NCI-H345 treated with DMSO at 0.1 percent for 48 hours (cell line): ENCODE results near the gene LRBA.

Experiments
- DNase-seq: peaks from one replicate; lab custom pipeline; 2025; ENCODE audit not compliant: unreplicated experiment; lab: John Stamatoyannopoulos, UW

Gene LRBA

GRCh38 chr4:150302553-150302952 lies 712.5 kb downstream of the LRBA start:
- DNase-seq = no peak

GRCh38 chr4:150299816-150300215 lies 715.3 kb downstream of the LRBA start:
- no peak for DNase-seq

- no peak for DNase-seq
These were observed 717.1 kb downstream of the LRBA start for GRCh38 chr4:150297861-150298474.

- no peak for DNase-seq
These were observed 725.2 kb downstream of the LRBA start for GRCh38 chr4:150289881-150290280.

GRCh38 chr4:150289198-150289597 lies 725.9 kb downstream of the LRBA start:
- no peak for DNase-seq

- DNase-seq = no peak
These were observed 728.4 kb downstream of the LRBA start for GRCh38 chr4:150286656-150287055.

- no peak for DNase-seq
These were observed 731.4 kb downstream of the LRBA start for GRCh38 chr4:150283689-150284088.

- no peak for DNase-seq
These were observed 734.1 kb downstream of the LRBA start for GRCh38 chr4:150280975-150281374.

- DNase-seq = no peak
These were observed 734.8 kb downstream of the LRBA start for GRCh38 chr4:150280081-150280895.

- DNase-seq = no peak
These were observed 736.9 kb downstream of the LRBA start for GRCh38 chr4:150278206-150278605.

- no peak for DNase-seq
These were observed 746.6 kb downstream of the LRBA start for GRCh38 chr4:150268444-150268843.

- DNase-seq = no peak
These were observed 749.3 kb downstream of the LRBA start for GRCh38 chr4:150265806-150266205.

GRCh38 chr4:150264595-150265161 lies 750.4 kb downstream of the LRBA start:
- DNase-seq = no peak

GRCh38 chr4:150262611-150263010 lies 752.5 kb downstream of the LRBA start:
- DNase-seq = no peak

GRCh38 chr4:150261571-150261970 lies 753.5 kb downstream of the LRBA start:
- no peak for DNase-seq

GRCh38 chr4:150259861-150260567 lies 755.1 kb downstream of the LRBA start:
- DNase-seq = no peak

- no peak for DNase-seq
These were observed 756.5 kb downstream of the LRBA start for GRCh38 chr4:150258569-150258968.

- no peak for DNase-seq
These were observed 758.0 kb downstream of the LRBA start for GRCh38 chr4:150256841-150257730.

GRCh38 chr4:150256225-150256620 lies 758.9 kb downstream of the LRBA start:
- no peak for DNase-seq

- no peak for DNase-seq
These were observed 759.4 kb downstream of the LRBA start for GRCh38 chr4:150255610-150256224.
